ENCODE results near the gene PEAK1. TPM values are rescaled to one million over a fixed set of nuclear protein-coding genes. Genes with fewer than 3 reads are reported as not detected.

Gene PEAK1
- total RNA-seq, 1 experiment from 2014 or later, result 21.2 TPM

GRCh38 chr15:77350792-77351191 is 69.1 kb downstream of the PEAK1 start:
- no peak overlapping the region for H3K4me3 Mint-ChIP-seq
- Histone ChIP-seq H3K4me1 (ENCODE audit: insufficient read depth, low read length) (peaks cover 2% of the 10 kb centered on the region; the same call in 1 of the 2 replicates), H4K91ac (ENCODE audit: insufficient read length, low read depth, low read length) (no peak overlapping the region), H2BK5ac (ENCODE audit: insufficient read length, low read length) (no peak overlapping the region), H3K79me2 (ENCODE audit: insufficient read depth, low read length) (no peaks in the 10 kb centered on the region), H3K9me3 (ENCODE audit: control insufficient read depth, low read depth, low read length) (no peaks in the 10 kb centered on the region), H4K20me1 (ENCODE audit: control insufficient read depth, insufficient read depth, insufficient read length) (peaks cover 5% of the 10 kb centered on the region), H2BK15ac (ENCODE audit: low read depth, low read length) (no peak overlapping the region), H3K9ac (ENCODE audit: extremely low read depth, insufficient read length, low read length) (no peak overlapping the region), H3K27ac (ENCODE audit: insufficient read length, low read depth, low read length) (peak overlapping the region; percentile 15), H3K27me3 (ENCODE audit: insufficient read depth, low read length) (no peaks in the 10 kb centered on the region), H4K8ac (replicated peaks; ENCODE audit: insufficient read length, low read depth, low read length) (no peak overlapping the region), H4K5ac (ENCODE audit: insufficient read length, low read depth, low read length) (no peak overlapping the region), H3K23me2 (ENCODE audit: insufficient read length, low read depth, low read length, poor library complexity, severe bottlenecking) (no peaks in the 10 kb centered on the region), H3K14ac (ENCODE audit: insufficient read depth, low read length) (no peak overlapping the region), H3K4ac (ENCODE audit: low read depth, low read length) (no peak overlapping the region), H2BK12ac (ENCODE audit: insufficient read length, low read depth, low read length) (no peak overlapping the region), H3K79me1 (ENCODE audit: insufficient read depth, low read depth, low read length, poor library complexity, severe bottlenecking) (no peaks in the 10 kb centered on the region), H3K23ac (ENCODE audit: insufficient read length, low read depth, low read length) (no peak overlapping the region), H2AFZ (ENCODE audit: low read length) (no peak overlapping the region), H3K18ac (ENCODE audit: insufficient read length, low read depth, low read length) (no peak overlapping the region), H3K4me2 (ENCODE audit: insufficient read depth, insufficient read length, low read length) (no peak overlapping the region), H2AK5ac (ENCODE audit: insufficient read length, low read length) (no peak overlapping the region), H2BK20ac (ENCODE audit: low read depth, low read length, poor library complexity, severe bottlenecking) (no peak overlapping the region), H3K56ac (ENCODE audit: insufficient read length, low read depth, low read length) (no peak overlapping the region), H2BK120ac (ENCODE audit: low read depth, low read length, poor library complexity, severe bottlenecking) (no peak overlapping the region), H3T11ph (ENCODE audit: low read length) (no peak overlapping the region)
- no peaks in the 10 kb centered on the region for H3K9me3 Mint-ChIP-seq
- no peak for DNase-seq
- H3K4me1 Mint-ChIP-seq, result peaks cover 5 to 16% of the 10 kb centered on the region in 2 experiments
- H3K36me3 Mint-ChIP-seq (ENCODE audit: insufficient read depth in 1 of 3, low read depth in 3 of 3), result peaks cover 0 to 11% (median 11%) of the 10 kb centered on the region in 3 experiments; a peak in 4 of 7 replicates
- TF ChIP-seq CTCF (conservative IDR thresholded peaks at IDR 0.05), result no peak
- WGBS (ENCODE audit: extremely low coverage, insufficient read length, low lambda C conversion rate), result no CpG with 5 or more reads among the region's 1 CpG
- peak overlapping the region in 1 of 3 experiments; percentile 29; a peak in 2 of 7 replicates for H3K27ac Mint-ChIP-seq
- H3K27me3 Mint-ChIP-seq (ENCODE audit: low read depth), result no peaks in the 10 kb centered on the region

Data from H9 (cell line).